SK-N-SH treated with all-trans-retinoic acid at 6 μM for 48 hours (cell line): ENCODE measurements around the gene DUSP12.

Experiments used
- CSDC2 ChIP-seq: fragments of 250-450 bp; sonication (Bioruptor Pico); IDR thresholded peaks from 2 replicates; pipeline ENCODE4 v1.5.0; 2020; ENCODE audit warnings: mild to moderate bottlenecking, moderate library complexity
- ISL1 ChIP-seq: fragments of 250-450 bp; sonication (Bioruptor Pico); IDR thresholded peaks from 2 replicates; pipeline ENCODE4 v2.1.2; 2022; ENCODE audit warnings: mild to moderate bottlenecking, moderate library complexity
- PPARA ChIP-seq: fragments of 250-450 bp; sonication (Bioruptor Pico); IDR thresholded peaks from 2 replicates; pipeline ENCODE4 v1.5.0; 2020; ENCODE audit warnings: mild to moderate bottlenecking, borderline replicate concordance
- SNAI2 ChIP-seq: fragments of 250-450 bp; sonication (Bioruptor Pico); IDR thresholded peaks from 2 replicates; pipeline ENCODE4 v1.5.0; 2020; ENCODE audit warnings: mild to moderate bottlenecking, moderate library complexity
- TOX ChIP-seq: fragments of 250-450 bp; sonication (Bioruptor Pico); IDR thresholded peaks from 2 replicates; pipeline ENCODE4 v1.8.0; 2021; ENCODE audit warnings: mild to moderate bottlenecking, moderate library complexity, borderline replicate concordance
- TF ChIP-seq, protein P1 (sequence below): fragments of 250-450 bp; sonication (Bioruptor Pico); IDR thresholded peaks from 2 replicates; pipeline ENCODE4 v1.8.0; 2020; ENCODE audit warnings: mild to moderate bottlenecking, moderate library complexity, borderline replicate concordance

DNA sequence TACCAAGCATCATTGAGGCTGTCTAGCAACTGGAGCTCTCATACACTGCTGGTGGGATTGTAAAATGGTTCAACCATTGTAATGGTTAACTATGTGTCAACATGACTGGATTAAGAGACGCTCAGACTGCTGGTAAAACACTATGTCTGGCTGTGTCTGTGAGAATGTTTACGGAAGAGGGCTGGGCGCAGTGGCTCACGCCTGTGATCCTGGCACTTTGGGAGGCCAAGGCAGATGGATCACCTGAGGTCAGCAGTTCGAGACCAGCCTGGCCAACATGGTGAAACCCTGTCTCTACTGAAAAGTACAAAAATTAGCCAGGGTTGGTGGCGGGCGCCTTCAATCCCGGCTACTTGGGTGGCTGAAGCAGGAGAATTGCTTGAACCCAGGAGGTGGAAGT lies 47.3 kb upstream of the DUSP12 start:
- TF ChIP-seq PPARA: no peak
- TF ChIP-seq ISL1 (CRISPR knock-in tag): no peak
- TF ChIP-seq, protein P1, sequence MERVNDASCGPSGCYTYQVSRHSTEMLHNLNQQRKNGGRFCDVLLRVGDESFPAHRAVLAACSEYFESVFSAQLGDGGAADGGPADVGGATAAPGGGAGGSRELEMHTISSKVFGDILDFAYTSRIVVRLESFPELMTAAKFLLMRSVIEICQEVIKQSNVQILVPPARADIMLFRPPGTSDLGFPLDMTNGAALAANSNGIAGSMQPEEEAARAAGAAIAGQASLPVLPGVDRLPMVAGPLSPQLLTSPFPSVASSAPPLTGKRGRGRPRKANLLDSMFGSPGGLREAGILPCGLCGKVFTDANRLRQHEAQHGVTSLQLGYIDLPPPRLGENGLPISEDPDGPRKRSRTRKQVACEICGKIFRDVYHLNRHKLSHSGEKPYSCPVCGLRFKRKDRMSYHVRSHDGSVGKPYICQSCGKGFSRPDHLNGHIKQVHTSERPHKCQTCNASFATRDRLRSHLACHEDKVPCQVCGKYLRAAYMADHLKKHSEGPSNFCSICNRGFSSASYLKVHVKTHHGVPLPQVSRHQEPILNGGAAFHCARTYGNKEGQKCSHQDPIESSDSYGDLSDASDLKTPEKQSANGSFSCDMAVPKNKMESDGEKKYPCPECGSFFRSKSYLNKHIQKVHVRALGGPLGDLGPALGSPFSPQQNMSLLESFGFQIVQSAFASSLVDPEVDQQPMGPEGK: no peak
- TF ChIP-seq SNAI2 (CRISPR knock-in tag): no peak
- TF ChIP-seq CSDC2: no peak
- TF ChIP-seq TOX (CRISPR knock-in tag): no peak
